Gastroesophageal sphincter (tissue), 3 donors: ENCODE measurements around the gene PACS1.

Source experiments
- CTCF ChIP-seq, 4 experiments: fragments of 200-600 bp in 2 of 4; fragments of 450-650 bp in 2 of 4; sonication (generic) in 1 of 4; IDR thresholded peaks; one replicate each; pipeline ENCODE4 v1.5.1; 2017 to 2019; ENCODE audit warnings: antibody characterized with exemption in 4 of 4, mild to moderate bottlenecking in 2 of 4, moderate library complexity in 2 of 4
- EP300 ChIP-seq: sonication (generic); formaldehyde crosslinking; IDR thresholded peaks from one replicate; pipeline ENCODE4 v1.6.1; 2017; ENCODE audit warnings: antibody characterized with exemption, mild to moderate bottlenecking
- POLR2A ChIP-seq, 2 donors: fragments of 450-650 bp; IDR thresholded peaks; one replicate each; pipeline ENCODE4 v1.6.1; 2017; ENCODE audit warnings: antibody characterized with exemption in 2 of 2, mild to moderate bottlenecking in 2 of 2, moderate library complexity in 1 of 2

GRCh38 chr11:66242095-66242765 is 172.2 kb downstream of the PACS1 start:
- TF ChIP-seq EP300 (no peak), CTCF (IDR thresholded peaks at IDR 0.05) (no peak), POLR2A (IDR thresholded peaks at IDR 0.05) (no peak)
